GM12874 (cell line): ENCODE data around the gene SEMA4D.

Experiments
- CTCF ChIP-seq: IDR thresholded peaks from 2 replicates; pipeline ENCODE4 v1.5.1; 2011; ENCODE audit warnings: low read depth, mild to moderate bottlenecking, control low read depth, low read length, moderate library complexity; ENCODE audit not compliant: insufficient read depth

The SEMA4D gene

GRCh38 chr9:89372230-89372816, 125.6 kb downstream of the SEMA4D start:
- TF ChIP-seq CTCF: no peak

- no peak for TF ChIP-seq CTCF
These were observed 127.3 kb downstream of the SEMA4D start for GRCh38 chr9:89370593-89370992.

GRCh38 chr9:89368978-89369377, 128.9 kb downstream of the SEMA4D start:
- TF ChIP-seq CTCF: no peak

GRCh38 chr9:89368550-89368949, 129.4 kb downstream of the SEMA4D start:
- TF ChIP-seq CTCF: no peak

- TF ChIP-seq CTCF: no peak
These were observed 130.0 kb downstream of the SEMA4D start for GRCh38 chr9:89367726-89368437.

GRCh38 chr9:89367281-89367680, 130.6 kb downstream of the SEMA4D start:
- TF ChIP-seq CTCF: no peak

GRCh38 chr9:89366711-89367110, 131.2 kb downstream of the SEMA4D start:
- no peak for TF ChIP-seq CTCF
